ENCODE measurements around the gene COMMD4. TPM values are rescaled to one million over a fixed set of nuclear protein-coding genes. Genes with fewer than 3 reads are reported as not detected.

The COMMD4 gene
- total and polyA plus RNA-seq, 2 donors (not counting 3 experiments of a cell fraction or from before 2014, with no cell fraction given), result 114 to 244 TPM

- DNase-seq (ENCODE audit: low read depth, low spot score) (no peak), FAIRE-seq (no peak)
- no peaks in the 10 kb centered on the region for H3K9me3 ChIP-seq (replicated peaks; ENCODE audit: control insufficient read depth, insufficient read depth, low read length)
- H3K4me1 ChIP-seq (ENCODE audit: control insufficient read depth, extremely low read depth, insufficient read depth, low read length), result no peaks in the 10 kb centered on the region
- TF ChIP-seq FOS (IDR thresholded peaks at IDR 0.05; ENCODE audit: borderline replicate concordance, insufficient read depth, low read length) (no peak), POLR2A (IDR thresholded peaks at IDR 0.05; ENCODE audit: low read depth, low read length) (no peak), GATA2 (IDR thresholded peaks at IDR 0.05; ENCODE audit: insufficient read depth, insufficient read length, low read depth, low read length) (no peak), MYC (IDR thresholded peaks at IDR 0.05; ENCODE audit: low read depth, low read length) (no peak), POLR2AphosphoS5 (IDR thresholded peaks at IDR 0.05; ENCODE audit: insufficient read depth, low read depth, low read length) (no peak), EZH2 (IDR thresholded peaks at IDR 0.05; ENCODE audit: borderline replicate concordance, low read depth, low read length, severe bottlenecking) (no peak), CTCF (IDR thresholded peaks at IDR 0.05; ENCODE audit: extremely low read depth in 1 of 2, insufficient read depth in 1 of 2, low read depth in 1 of 2, low read length in 2 of 2) (no peak), JUN (IDR thresholded peaks at IDR 0.05; ENCODE audit: borderline replicate concordance, insufficient read depth, insufficient read length, low read depth) (no peak), MAX (IDR thresholded peaks at IDR 0.05; ENCODE audit: insufficient read depth, insufficient read length) (no peak)
- no peak overlapping the region for H2AFZ ChIP-seq (ENCODE audit: low read depth, low read length)
- H3K4me2 ChIP-seq (ENCODE audit: insufficient read depth, low read length), result no peak overlapping the region
- no peak overlapping the region for H3K27ac ChIP-seq (ENCODE audit: insufficient read depth, low read depth, low read length)
- H3K79me2 ChIP-seq (ENCODE audit: control insufficient read depth, insufficient read depth, low read length), result no peaks in the 10 kb centered on the region
- no peak overlapping the region for H3K4me3 ChIP-seq (replicated peaks in 1 of 3; ENCODE audit: insufficient read depth in 1 of 3, low read depth in 1 of 3, low read length in 3 of 3)
- POLR2A ChIA-PET, result no interaction called here
- BruUV-seq (replicated peaks), result no TSS peak
- dilution Hi-C loops (cut with MboI; ENCODE audit: extremely low pct_ligation_motif_present, low sequenced_read_pairs), result no loop called here
- no peaks in the 10 kb centered on the region for H4K20me1 ChIP-seq (replicated peaks; ENCODE audit: control insufficient read depth, extremely low read depth, insufficient read depth, low read length)
- no peaks in the 10 kb centered on the region for H3K27me3 ChIP-seq (ENCODE audit: control insufficient read depth in 2 of 2, insufficient read depth in 2 of 2, low read length in 2 of 2)
- intact Hi-C loops (cut with micrococcal nuclease), result no loop called here
- H3K9ac ChIP-seq (replicated peaks; ENCODE audit: extremely low read depth, insufficient read depth, low read length), result no peak overlapping the region
- CTCF ChIA-PET, result interaction anchor here (3.0 kb wide), 1 partner anchor 14 kb away, joined by 12 read pairs; the partner anchor contains the start of gene MAN2C1
- H3K9me1 ChIP-seq (replicated peaks; ENCODE audit: control insufficient read depth, extremely low read depth, insufficient read depth, low read length), result no peaks in the 10 kb centered on the region
- peaks cover 4 to 19% of the 10 kb centered on the region in 2 experiments for H3K36me3 ChIP-seq (ENCODE audit: control insufficient read depth in 2 of 2, extremely low read depth in 1 of 2, insufficient read depth in 2 of 2, low read length in 2 of 2)
Observed at GRCh38 chr15:75353604-75354003, 17.7 kb downstream of the COMMD4 start.

Data from endothelial cell of umbilical vein (primary cell).